Measurements from ENCODE around the gene AFAP1. TPM values are rescaled to one million over a fixed set of nuclear protein-coding genes. Genes with fewer than 3 reads are reported as not detected.

The AFAP1 gene
- total RNA-seq, 2 donors from 2014 or later: 7.2 to 9.1 TPM

GRCh38 chr4:7831330-7831729 lies 108.3 kb downstream of the AFAP1 start:
- Mint-ChIP-seq H3K4me1 (ENCODE audit: low read depth in 2 of 2) (peaks cover 34 to 51% of the 10 kb centered on the region in 2 donors), H3K9me3 (no peaks in the 10 kb centered on the region), H3K27ac (peak overlapping the region in 1 of 2 donors; percentile 71), H3K4me3 (peak overlapping the region; percentile 77), H3K36me3 (peaks cover 4% of the 10 kb centered on the region), H3K27me3 (peaks cover 0 to 15% of the 10 kb centered on the region in 2 donors)
- DNase-seq (ENCODE audit: low spot score) (no peak), ATAC-seq (peak in 1 of 2 donors; percentile 72)

GRCh38 chr4:7830747-7831146 lies 108.9 kb downstream of the AFAP1 start:
- H3K27ac Mint-ChIP-seq: peak overlapping the region in 1 of 2 donors; percentile 71
- peaks cover 36 to 54% of the 10 kb centered on the region in 2 donors for H3K4me1 Mint-ChIP-seq (ENCODE audit: low read depth in 2 of 2)
- ATAC-seq (no peak), DNase-seq (ENCODE audit: low spot score) (no peak)
- peak overlapping the region; percentile 77 for H3K4me3 Mint-ChIP-seq
- peaks cover 0 to 15% of the 10 kb centered on the region in 2 donors for H3K27me3 Mint-ChIP-seq
- H3K9me3 Mint-ChIP-seq: no peaks in the 10 kb centered on the region
- peaks cover 4% of the 10 kb centered on the region for H3K36me3 Mint-ChIP-seq

DNA sequence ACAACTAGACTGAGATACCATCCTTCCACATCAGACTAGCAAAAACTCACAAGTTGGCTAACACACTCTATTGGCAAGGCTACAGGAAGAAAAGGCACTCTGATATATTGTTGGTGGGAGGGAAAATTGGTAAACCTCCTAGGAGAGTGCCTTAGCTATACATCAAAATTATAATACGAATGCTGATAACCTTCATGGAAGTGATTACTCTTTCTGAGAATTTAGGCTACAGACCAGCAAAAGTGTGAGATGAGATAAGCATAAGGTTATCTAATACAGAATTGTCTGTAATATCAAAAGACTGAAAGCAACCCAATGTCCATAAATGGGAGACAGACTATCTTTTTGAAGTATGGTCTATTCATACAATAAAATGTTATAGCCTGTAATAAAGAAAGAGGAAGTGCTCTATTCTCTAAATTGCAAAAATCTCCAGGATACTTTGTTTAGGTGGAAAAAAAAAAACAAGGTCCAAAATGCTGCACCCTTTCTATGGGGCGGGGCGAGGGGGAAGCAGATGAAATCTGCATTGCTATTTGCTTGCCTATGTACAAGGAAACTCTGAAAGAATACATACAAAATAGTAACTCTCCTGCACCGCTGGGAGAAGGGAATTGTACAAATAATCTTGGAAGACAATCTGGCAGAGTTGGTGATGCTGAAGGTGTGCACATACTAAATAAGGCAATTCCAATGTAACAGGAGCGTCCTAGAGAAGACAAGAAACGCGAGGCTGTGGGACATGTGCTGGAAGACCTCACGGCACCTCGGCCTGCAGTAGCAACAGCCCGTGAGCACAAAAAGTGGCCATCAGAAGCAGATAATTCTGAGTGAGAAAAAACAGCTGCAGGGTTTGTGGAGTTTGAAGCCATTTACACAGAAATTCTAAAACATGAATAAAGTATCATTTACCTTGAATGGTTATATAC lies 109.7 kb downstream of the AFAP1 start:
- Mint-ChIP-seq H3K36me3 (peaks cover 4% of the 10 kb centered on the region), H3K27me3 (peaks cover 0 to 15% of the 10 kb centered on the region in 2 donors), H3K4me3 (peak overlapping the region; percentile 40), H3K9me3 (no peaks in the 10 kb centered on the region), H3K27ac (no peak overlapping the region), H3K4me1 (ENCODE audit: low read depth in 2 of 2) (peaks cover 36 to 54% of the 10 kb centered on the region in 2 donors)
- no peak for DNase-seq (ENCODE audit: low spot score)
- ATAC-seq: no peak

DNA sequence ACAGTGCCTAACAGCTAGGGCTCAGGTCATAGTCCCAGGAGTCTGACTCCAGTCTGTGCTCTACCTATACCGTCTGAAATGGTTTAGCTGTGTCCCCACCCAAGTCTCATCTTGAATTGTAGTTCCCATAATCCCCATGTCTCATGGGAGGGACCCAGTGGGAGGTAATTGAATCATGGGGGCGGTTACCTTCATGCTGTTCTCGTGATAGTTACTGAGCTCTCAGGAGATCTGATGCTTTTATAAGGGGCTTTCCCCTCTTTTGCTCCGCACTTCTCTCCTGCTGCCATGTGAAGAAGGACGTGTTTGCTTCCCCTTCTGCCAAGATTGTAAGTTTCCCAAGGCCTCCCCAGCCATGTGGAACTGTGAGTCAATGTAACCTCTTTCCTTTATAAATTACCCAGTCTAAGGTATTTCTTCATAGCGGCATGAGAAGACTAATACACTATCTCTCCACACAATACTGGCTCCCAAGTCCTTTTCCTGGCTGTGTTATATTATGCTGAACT lies 110.8 kb downstream of the AFAP1 start:
- peak overlapping the region; percentile 68 to 71 for H3K27ac Mint-ChIP-seq
- H3K4me1 Mint-ChIP-seq (ENCODE audit: low read depth in 2 of 2): peaks cover 36 to 54% of the 10 kb centered on the region in 2 donors
- H3K9me3 Mint-ChIP-seq: no peaks in the 10 kb centered on the region
- peaks cover 4% of the 10 kb centered on the region for H3K36me3 Mint-ChIP-seq
- ATAC-seq (no peak), DNase-seq (ENCODE audit: low spot score) (no peak)
- peaks cover 0 to 21% of the 10 kb centered on the region in 2 donors for H3K27me3 Mint-ChIP-seq
- H3K4me3 Mint-ChIP-seq: peak overlapping the region; percentile 66

DNA sequence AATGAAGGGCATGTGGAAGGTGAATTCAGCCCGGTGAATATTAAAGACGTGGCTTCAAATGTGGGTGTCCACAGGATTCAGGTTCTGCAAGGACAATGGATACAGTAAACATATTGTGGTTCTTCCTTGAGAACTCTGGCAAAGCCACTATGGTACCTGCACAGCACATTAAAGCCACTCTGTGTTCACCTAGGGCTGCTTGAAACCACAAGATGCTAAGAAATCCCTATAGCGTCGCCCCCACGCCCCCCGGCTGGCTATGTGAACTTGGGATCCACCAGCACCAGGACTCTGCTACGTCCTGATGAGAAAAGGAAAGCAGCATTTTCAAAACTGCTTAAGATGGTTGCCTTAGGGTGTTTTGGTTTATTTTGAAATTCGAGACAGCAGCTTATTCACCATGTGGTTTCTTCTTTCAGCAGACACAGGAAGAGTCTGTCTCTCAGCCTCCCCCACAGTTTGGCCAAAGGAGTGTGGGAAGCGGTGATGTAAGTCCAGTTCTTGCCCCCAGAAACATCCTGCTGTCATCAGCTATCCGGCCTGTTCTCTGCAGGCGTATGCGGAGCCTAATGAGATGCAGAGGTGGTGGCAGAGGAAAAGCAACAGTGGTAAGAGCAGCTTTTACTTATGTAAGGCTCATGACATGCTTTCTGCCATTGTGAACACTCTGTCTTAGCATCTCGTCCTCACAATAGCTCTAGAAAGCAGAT lies 111.5 kb downstream of the AFAP1 start:
- ATAC-seq (peak; percentile 94 to 97), DNase-seq (ENCODE audit: low spot score) (peak; percentile 76)
- H3K4me3 Mint-ChIP-seq: peak overlapping the region; percentile 66
- H3K27me3 Mint-ChIP-seq: peaks cover 0 to 24% of the 10 kb centered on the region in 2 donors
- peaks cover 4% of the 10 kb centered on the region for H3K36me3 Mint-ChIP-seq
- no peaks in the 10 kb centered on the region for H3K9me3 Mint-ChIP-seq
- H3K27ac Mint-ChIP-seq: peak overlapping the region; percentile 68 to 71
- H3K4me1 Mint-ChIP-seq (ENCODE audit: low read depth in 2 of 2): peaks cover 36 to 54% of the 10 kb centered on the region in 2 donors

DNA sequence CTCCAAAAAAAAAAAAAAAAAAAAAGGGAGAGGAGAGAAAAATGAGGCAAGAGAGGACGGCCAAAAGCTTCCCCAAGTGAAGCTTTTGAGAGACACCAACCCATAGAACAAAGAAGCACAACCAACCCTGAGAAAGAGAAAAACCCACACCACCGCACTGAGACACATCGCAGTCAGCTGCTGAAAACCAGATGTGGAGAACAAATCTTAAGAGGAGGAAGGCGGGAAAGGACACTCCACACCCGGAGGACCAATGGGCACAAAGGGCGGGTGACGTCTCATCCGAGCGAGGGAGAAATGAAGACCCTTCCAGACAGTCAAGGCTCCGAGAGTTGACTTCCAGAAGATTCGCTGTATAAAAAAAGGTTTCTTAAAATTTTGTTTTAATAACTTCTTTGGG lies 112.1 kb downstream of the AFAP1 start:
- ATAC-seq: no peak
- Mint-ChIP-seq H3K27ac (peak overlapping the region; percentile 68 to 71), H3K9me3 (no peaks in the 10 kb centered on the region), H3K4me3 (peak overlapping the region; percentile 66), H3K4me1 (ENCODE audit: low read depth in 2 of 2) (peaks cover 36 to 54% of the 10 kb centered on the region in 2 donors), H3K36me3 (peaks cover 4% of the 10 kb centered on the region), H3K27me3 (peaks cover 0 to 22% of the 10 kb centered on the region in 2 donors)
- no peak for DNase-seq (ENCODE audit: low spot score)

DNA sequence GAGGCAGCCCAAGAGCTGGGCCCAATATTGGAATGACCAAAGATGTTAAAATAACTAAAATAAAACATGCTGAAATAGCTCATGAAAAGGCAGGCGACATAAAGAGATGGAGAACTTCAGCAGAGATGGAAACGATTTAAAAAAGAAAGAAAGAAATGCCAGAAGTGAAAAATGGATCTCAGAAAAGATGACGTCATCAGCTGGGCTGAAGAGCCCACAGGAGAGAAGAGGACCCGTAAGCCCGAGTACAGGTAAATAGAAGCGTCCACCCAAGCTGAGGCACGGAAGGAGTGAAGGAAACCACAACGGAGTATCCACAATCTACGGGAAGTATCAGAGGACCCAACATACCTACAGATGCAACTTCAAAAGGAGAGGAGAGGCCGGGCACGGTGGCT lies 112.8 kb downstream of the AFAP1 start:
- no peaks in the 10 kb centered on the region for H3K9me3 Mint-ChIP-seq
- no peak for ATAC-seq
- peaks cover 36 to 54% of the 10 kb centered on the region in 2 donors for H3K4me1 Mint-ChIP-seq (ENCODE audit: low read depth in 2 of 2)
- peak overlapping the region in 1 of 2 donors; percentile 17 for H3K27ac Mint-ChIP-seq
- DNase-seq (ENCODE audit: low spot score): no peak
- peak overlapping the region; percentile 66 for H3K4me3 Mint-ChIP-seq
- H3K36me3 Mint-ChIP-seq: peaks cover 4% of the 10 kb centered on the region
- H3K27me3 Mint-ChIP-seq: peaks cover 0 to 18% of the 10 kb centered on the region in 2 donors

DNA sequence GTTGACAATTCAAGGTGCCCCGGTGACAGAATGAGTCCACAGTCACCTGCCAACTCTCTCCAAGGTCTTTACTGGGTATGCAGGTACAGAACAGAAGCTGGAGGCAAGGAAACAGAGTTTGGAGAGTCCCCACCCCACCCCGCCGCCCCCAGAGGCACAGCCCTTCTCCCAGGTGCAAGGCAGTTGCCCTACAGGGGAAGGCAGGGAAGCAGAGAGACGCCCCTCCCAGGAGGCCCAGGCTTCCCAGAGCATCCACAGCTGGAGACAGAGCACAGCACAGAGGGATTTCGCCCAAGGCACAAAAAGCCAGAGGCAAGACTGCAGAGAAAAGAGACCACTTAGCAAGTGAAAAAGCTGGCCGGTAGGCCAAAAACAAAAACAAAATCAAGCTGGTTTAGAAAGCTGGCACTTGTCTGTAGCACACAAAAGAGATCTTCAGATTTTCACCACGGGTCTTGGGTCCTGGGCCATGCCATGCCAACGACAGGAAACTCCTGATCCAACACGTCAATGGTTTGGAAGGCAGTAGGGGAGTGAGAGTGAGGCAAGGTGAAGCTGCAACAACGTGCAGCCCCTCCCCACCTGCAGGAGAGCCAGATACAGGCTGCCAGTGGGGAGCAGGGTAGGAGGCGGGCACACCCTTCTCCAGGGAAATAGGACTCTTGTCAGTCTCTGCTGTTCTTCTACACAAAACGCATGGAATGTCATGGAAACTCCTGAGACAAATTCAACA lies 113.3 kb downstream of the AFAP1 start:
- no peak for DNase-seq (ENCODE audit: low spot score)
- peak overlapping the region; percentile 66 for H3K4me3 Mint-ChIP-seq
- peaks cover 33 to 49% of the 10 kb centered on the region in 2 donors for H3K4me1 Mint-ChIP-seq (ENCODE audit: low read depth in 2 of 2)
- ATAC-seq: no peak
- peaks cover under 1% of the 10 kb centered on the region for H3K36me3 Mint-ChIP-seq
- H3K27ac Mint-ChIP-seq: peak overlapping the region in 1 of 2 donors; percentile 17
- H3K27me3 Mint-ChIP-seq: peaks cover 0 to 15% of the 10 kb centered on the region in 2 donors
- H3K9me3 Mint-ChIP-seq: no peaks in the 10 kb centered on the region

DNA sequence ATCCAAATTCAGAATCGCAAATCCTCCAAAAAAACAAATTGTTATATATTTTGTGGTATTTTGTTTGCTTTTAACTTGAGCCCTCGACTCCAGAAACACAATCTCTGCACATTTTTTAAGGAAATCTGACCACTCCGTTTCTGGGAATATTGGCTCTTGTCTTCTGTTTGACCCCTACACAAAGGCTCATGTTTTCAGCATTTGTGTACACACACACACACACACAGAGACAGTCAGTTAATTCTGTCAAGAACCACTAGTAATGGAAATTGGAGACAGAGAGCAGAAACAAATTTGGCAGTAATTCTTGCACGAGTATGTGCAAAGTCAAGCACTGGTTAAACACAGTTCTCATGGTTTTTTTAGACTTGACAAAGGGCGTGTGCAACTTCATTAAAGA lies 115.4 kb downstream of the AFAP1 start:
- H3K27ac Mint-ChIP-seq: no peak overlapping the region
- H3K4me3 Mint-ChIP-seq: no peak overlapping the region
- peaks cover 28 to 31% of the 10 kb centered on the region in 2 donors for H3K4me1 Mint-ChIP-seq (ENCODE audit: low read depth in 2 of 2)
- peaks cover 0 to 20% of the 10 kb centered on the region in 2 donors for H3K27me3 Mint-ChIP-seq
- H3K36me3 Mint-ChIP-seq: no peaks in the 10 kb centered on the region
- H3K9me3 Mint-ChIP-seq: no peaks in the 10 kb centered on the region
- DNase-seq (ENCODE audit: low spot score) (no peak), ATAC-seq (no peak)

- no peak for ATAC-seq
- no peak overlapping the region for H3K27ac Mint-ChIP-seq
- H3K4me3 Mint-ChIP-seq: no peak overlapping the region
Measured at GRCh38 chr4:7823416-7823824, 116.2 kb downstream of the AFAP1 start.

GRCh38 chr4:7822877-7823276 lies 116.8 kb downstream of the AFAP1 start:
- DNase-seq (ENCODE audit: low spot score) (no peak), ATAC-seq (no peak)
- no peak overlapping the region for H3K27ac Mint-ChIP-seq
- no peaks in the 10 kb centered on the region for H3K36me3 Mint-ChIP-seq
- peaks cover 15 to 18% of the 10 kb centered on the region in 2 donors for H3K4me1 Mint-ChIP-seq (ENCODE audit: low read depth in 2 of 2)
- H3K4me3 Mint-ChIP-seq: no peak overlapping the region
- peaks cover 0 to 20% of the 10 kb centered on the region in 2 donors for H3K27me3 Mint-ChIP-seq
- no peaks in the 10 kb centered on the region for H3K9me3 Mint-ChIP-seq

More at GRCh38 chr4:7823416-7823824, 116.2 kb downstream of the AFAP1 start:
- H3K36me3 Mint-ChIP-seq: no peaks in the 10 kb centered on the region
- H3K9me3 Mint-ChIP-seq: no peaks in the 10 kb centered on the region
- H3K4me1 Mint-ChIP-seq (ENCODE audit: low read depth in 2 of 2): peaks cover 20 to 23% of the 10 kb centered on the region in 2 donors
- no peak for DNase-seq (ENCODE audit: low spot score)
- peaks cover 0 to 20% of the 10 kb centered on the region in 2 donors for H3K27me3 Mint-ChIP-seq

GRCh38 chr4:7822137-7822505 lies 117.5 kb downstream of the AFAP1 start:
- H3K27me3 Mint-ChIP-seq: peaks cover 0 to 20% of the 10 kb centered on the region in 2 donors
- no peaks in the 10 kb centered on the region for H3K36me3 Mint-ChIP-seq
- ATAC-seq (no peak), DNase-seq (ENCODE audit: low spot score) (no peak)
- H3K27ac Mint-ChIP-seq: no peak overlapping the region
- peaks cover 10 to 11% of the 10 kb centered on the region in 2 donors for H3K4me1 Mint-ChIP-seq (ENCODE audit: low read depth in 2 of 2)
- no peak overlapping the region for H3K4me3 Mint-ChIP-seq
- no peaks in the 10 kb centered on the region for H3K9me3 Mint-ChIP-seq
